GM12872 (cell line): ENCODE data around the gene SS18L1.

Source experiments
- CTCF ChIP-seq: IDR thresholded peaks from 3 replicates; pipeline ENCODE4 v1.5.1; 2011; ENCODE audit warnings: low read depth, mild to moderate bottlenecking, low read length, moderate library complexity; ENCODE audit not compliant: insufficient read depth

The SS18L1 gene

DNA sequence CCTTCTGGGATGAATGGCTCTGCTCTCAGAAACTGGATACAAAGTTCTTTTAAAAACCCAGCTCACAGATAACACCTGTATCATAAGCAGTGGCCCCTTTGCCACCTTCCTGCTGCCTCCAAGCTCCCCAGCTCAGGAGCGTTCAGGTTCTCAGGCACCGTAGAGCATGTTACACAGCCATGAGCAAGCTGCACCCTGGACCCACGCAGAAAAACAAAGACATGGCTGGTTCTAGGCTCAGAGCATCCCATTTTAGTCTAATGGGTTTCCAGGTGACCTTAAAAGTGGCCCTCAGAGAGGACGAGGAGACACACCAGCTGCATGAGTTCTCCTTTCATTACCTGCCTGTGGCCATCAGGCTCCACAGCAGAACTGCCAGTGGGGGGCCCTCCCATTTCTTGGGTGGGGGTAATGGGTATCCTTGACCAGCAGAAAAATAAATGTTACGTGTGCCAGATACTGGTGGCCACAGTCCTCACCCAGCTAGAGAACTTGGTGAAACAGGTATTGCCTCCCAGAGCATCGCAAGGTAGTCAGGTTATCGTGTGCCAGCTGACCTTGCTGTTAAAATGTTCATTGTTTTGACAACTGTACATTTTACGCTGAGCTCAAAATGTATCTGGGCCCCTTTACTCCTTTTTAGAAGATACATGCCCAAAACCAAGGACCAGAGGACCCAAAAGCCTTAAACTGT, 7.8 kb upstream of the SS18L1 start:
- no peak for TF ChIP-seq CTCF

DNA sequence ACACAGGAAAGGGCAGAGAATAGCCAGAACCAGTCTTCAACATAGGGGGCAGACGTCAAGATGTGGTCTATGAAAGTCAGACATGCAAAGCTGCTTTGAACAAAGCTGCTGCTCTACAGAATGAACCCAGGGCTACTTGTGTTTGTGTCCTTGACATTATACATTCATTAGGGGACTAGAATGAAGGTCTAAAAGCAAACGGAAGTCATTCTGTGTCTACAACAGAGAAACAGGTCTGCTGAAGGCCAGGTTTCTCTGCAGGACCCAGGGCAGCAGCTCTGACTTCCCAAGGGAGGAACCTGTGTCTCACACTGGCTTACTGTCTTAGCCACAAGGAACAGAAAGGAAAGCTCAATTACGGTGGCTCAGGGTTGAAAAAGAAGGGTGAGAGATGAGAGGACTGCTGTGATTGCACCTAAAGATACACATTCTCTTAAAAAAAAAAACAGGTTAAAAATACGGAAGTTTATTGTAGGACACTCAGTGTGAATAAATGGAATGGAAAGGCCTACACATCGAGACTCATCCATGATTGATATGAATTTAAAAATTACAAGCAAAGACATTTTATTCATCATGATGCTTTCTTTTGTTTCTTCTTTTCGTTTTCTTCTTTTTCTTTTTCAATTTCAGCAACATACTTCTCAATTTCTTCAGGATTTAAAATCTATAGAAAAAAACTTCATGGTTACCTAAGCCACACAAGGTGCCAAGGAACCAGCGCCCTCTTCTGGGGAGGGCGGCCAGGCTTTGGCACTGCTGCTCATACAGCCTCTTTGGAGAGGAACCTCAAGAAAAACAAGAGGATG, 7.1 kb upstream of the SS18L1 start:
- peak; percentile 73 for TF ChIP-seq CTCF

GRCh38 chr20:62137092-62137384, 6.5 kb upstream of the SS18L1 start:
- TF ChIP-seq CTCF: no peak

DNA sequence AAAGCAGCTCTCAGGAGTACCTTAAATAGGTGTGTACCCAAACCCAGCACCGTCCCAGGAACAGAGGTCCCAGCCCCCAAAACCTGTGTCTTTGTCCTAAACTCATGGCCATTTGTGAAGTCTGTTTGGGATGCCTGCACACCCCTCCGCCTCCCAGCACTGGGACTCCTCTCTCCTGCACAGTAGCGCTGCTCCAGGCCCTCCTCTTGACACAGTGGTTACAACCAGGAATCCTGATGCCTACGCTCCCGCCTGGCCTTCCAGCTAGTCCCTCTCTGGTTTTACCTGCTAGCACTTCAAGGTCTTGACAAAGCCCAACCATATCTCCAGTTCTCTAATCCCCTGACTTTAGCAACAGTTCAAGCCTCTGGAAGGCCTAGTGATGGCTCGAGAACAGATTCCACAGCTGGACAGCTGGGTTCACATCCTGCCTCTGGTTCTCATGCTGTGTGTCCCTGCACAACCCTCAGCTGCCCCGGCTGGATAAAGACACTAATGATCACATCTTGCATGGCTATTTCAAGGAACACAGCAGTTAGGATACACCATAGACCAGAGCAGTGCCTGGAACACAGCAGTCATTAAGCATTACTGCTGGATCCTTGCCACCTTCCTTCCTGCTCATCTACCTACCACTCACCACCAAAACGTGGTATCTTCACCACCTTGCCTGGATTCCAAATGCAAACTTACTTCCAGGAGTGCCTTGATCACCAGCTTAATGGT, 5.9 kb upstream of the SS18L1 start:
- TF ChIP-seq CTCF: no peak

GRCh38 chr20:62138204-62138543, 5.4 kb upstream of the SS18L1 start:
- TF ChIP-seq CTCF: no peak

DNA sequence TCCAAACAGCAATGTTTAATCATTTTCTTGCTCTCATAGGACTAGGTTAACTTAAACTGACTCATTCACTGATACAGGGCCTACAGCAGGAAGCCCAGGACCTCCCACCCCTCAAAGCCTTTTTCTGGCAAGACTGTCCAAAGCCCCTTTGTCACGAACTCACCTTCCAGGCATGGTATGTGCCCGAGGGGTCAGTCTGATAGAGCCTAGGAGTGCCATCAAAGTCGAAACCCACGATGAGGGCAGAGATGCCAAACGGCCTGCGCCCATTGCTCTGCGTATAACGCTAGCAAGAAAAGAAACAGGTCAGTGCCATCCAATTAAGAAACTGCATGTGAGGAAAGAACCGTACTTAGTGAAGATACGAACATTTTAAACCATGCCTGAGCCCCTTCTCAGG, 4.7 kb upstream of the SS18L1 start:
- TF ChIP-seq CTCF: no peak

DNA sequence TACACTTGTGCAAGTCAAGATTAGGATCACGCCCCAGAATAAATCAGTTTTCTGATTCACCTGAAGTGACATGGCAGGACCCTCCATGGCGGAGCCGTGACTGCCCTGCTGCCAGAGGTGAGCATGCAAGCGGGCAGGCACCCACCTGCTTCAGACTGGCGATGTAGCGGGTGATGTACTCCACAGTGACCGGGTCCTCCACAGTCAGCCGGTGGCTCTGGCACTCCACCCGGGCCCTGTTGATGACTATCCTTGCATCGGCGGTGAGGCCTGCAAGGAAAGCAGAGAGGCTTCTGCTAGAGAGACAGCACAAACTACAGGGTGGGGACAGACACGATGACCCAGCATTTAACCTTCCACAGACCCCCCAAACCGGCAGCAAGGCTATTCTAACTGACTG, 3.9 kb upstream of the SS18L1 start:
- TF ChIP-seq CTCF: no peak
